ENCODE data around the gene MCCD1.

MCCD1 gene

GRCh38 chr6:31559606-31559957, 30.8 kb downstream of the MCCD1 start:
- Histone ChIP-seq H3K9me3 (ENCODE audit: control insufficient read depth, insufficient read depth, low read length) (no peaks in the 10 kb centered on the region), H4K20me1 (ENCODE audit: control insufficient read depth, insufficient read depth, low read depth, low read length) (no peaks in the 10 kb centered on the region), H3K27me3 (ENCODE audit: control insufficient read depth, low read length) (peaks cover 8% of the 10 kb centered on the region), H3K36me3 (ENCODE audit: control insufficient read depth, low read length) (peaks cover 30% of the 10 kb centered on the region), H3F3A (ENCODE audit: control insufficient read depth, insufficient read depth) (peaks cover 16% of the 10 kb centered on the region), H3K27ac (ENCODE audit: low read depth, low read length) (peak overlapping the region; percentile 85), H3K4me3 (ENCODE audit: low read length) (peak overlapping the region; percentile 64), H3K4me2 (ENCODE audit: low read length) (peak overlapping the region; percentile 79), H3K79me2 (ENCODE audit: control insufficient read depth, low read length) (no peaks in the 10 kb centered on the region), H3K9me2 (replicated peaks; ENCODE audit: control insufficient read depth, low read length) (no peaks in the 10 kb centered on the region), H3K4me1 (ENCODE audit: control insufficient read depth, low read length) (peaks cover 75% of the 10 kb centered on the region)
- no peak for TF ChIP-seq EZH2phosphoT487 (IDR thresholded peaks at IDR 0.05; ENCODE audit: borderline replicate concordance, low read length)
- no peak for TF ChIP-seq CTCF (IDR thresholded peaks at IDR 0.05; ENCODE audit: low read depth, low read length, poor library complexity, severe bottlenecking)

- Histone ChIP-seq H3K27ac (ENCODE audit: low read depth, low read length) (peak overlapping the region; percentile 85), H3K9me2 (replicated peaks; ENCODE audit: control insufficient read depth, low read length) (no peaks in the 10 kb centered on the region), H3K4me2 (ENCODE audit: low read length) (peak overlapping the region; percentile 79), H3F3A (ENCODE audit: control insufficient read depth, insufficient read depth) (peaks cover 11% of the 10 kb centered on the region), H3K4me1 (ENCODE audit: control insufficient read depth, low read length) (peaks cover 75% of the 10 kb centered on the region), H3K4me3 (ENCODE audit: low read length) (peak overlapping the region; percentile 64), H3K36me3 (ENCODE audit: control insufficient read depth, low read length) (peaks cover 27% of the 10 kb centered on the region), H3K27me3 (ENCODE audit: control insufficient read depth, low read length) (peaks cover 11% of the 10 kb centered on the region), H3K79me2 (ENCODE audit: control insufficient read depth, low read length) (no peaks in the 10 kb centered on the region), H3K9me3 (ENCODE audit: control insufficient read depth, insufficient read depth, low read length) (no peaks in the 10 kb centered on the region), H4K20me1 (ENCODE audit: control insufficient read depth, insufficient read depth, low read depth, low read length) (no peaks in the 10 kb centered on the region)
- TF ChIP-seq CTCF (IDR thresholded peaks at IDR 0.05; ENCODE audit: low read depth, low read length, poor library complexity, severe bottlenecking) (no peak), EZH2phosphoT487 (IDR thresholded peaks at IDR 0.05; ENCODE audit: borderline replicate concordance, low read length) (no peak)
Observed at GRCh38 chr6:31559958-31560696, 31.4 kb downstream of the MCCD1 start.

- Histone ChIP-seq H3K4me1 (ENCODE audit: control insufficient read depth, low read length) (peaks cover 75% of the 10 kb centered on the region), H3K4me2 (ENCODE audit: low read length) (peak overlapping the region; percentile 79), H3K9me3 (ENCODE audit: control insufficient read depth, insufficient read depth, low read length) (no peaks in the 10 kb centered on the region), H3K36me3 (ENCODE audit: control insufficient read depth, low read length) (peaks cover 27% of the 10 kb centered on the region), H3K27ac (ENCODE audit: low read depth, low read length) (peak overlapping the region; percentile 85), H4K20me1 (ENCODE audit: control insufficient read depth, insufficient read depth, low read depth, low read length) (no peaks in the 10 kb centered on the region), H3K27me3 (ENCODE audit: control insufficient read depth, low read length) (peaks cover 15% of the 10 kb centered on the region), H3K9me2 (replicated peaks; ENCODE audit: control insufficient read depth, low read length) (no peaks in the 10 kb centered on the region), H3K79me2 (ENCODE audit: control insufficient read depth, low read length) (no peaks in the 10 kb centered on the region), H3K4me3 (ENCODE audit: low read length) (peak overlapping the region; percentile 64), H3F3A (ENCODE audit: control insufficient read depth, insufficient read depth) (peaks cover 11% of the 10 kb centered on the region)
- TF ChIP-seq EZH2phosphoT487 (IDR thresholded peaks at IDR 0.05; ENCODE audit: borderline replicate concordance, low read length) (no peak), CTCF (IDR thresholded peaks at IDR 0.05; ENCODE audit: low read depth, low read length, poor library complexity, severe bottlenecking) (no peak)
Observed at GRCh38 chr6:31560697-31561058, 31.9 kb downstream of the MCCD1 start.

Measured in DOHH2 (cell line).